HFFc6 (cell line): ENCODE data around the gene HMGN4. TPM values are rescaled to one million over a fixed set of nuclear protein-coding genes. Genes with fewer than 3 reads are reported as not detected.

ENCODE experiments used
- DNase-seq: peaks from one replicate; pipeline ENCODE4 v3.0.0-alpha.2; 2018
- H3K27ac Mint-ChIP-seq: 2 replicates; pipeline ENCODE4 v1.8.0; 2020; ENCODE audit warnings: mild to moderate bottlenecking, mixed read lengths
- H3K27me3 Mint-ChIP-seq: 2 replicates; pipeline ENCODE4 v1.8.0; 2021; ENCODE audit warnings: mild to moderate bottlenecking, moderate library complexity, mixed read lengths; ENCODE audit not compliant: insufficient read depth
- H3K36me3 Mint-ChIP-seq: 2 replicates; pipeline ENCODE4 v1.8.0; 2021; ENCODE audit warnings: low read depth, mixed read lengths
- H3K4me1 Mint-ChIP-seq: 2 replicates; pipeline ENCODE4 v1.8.0; 2020; ENCODE audit warnings: low read depth, mixed read lengths
- H3K4me3 Mint-ChIP-seq: 2 replicates; pipeline ENCODE4 v1.8.0; 2020; ENCODE audit warnings: mild to moderate bottlenecking, moderate library complexity, mixed read lengths
- H3K9me3 Mint-ChIP-seq: 2 replicates; pipeline ENCODE4 v1.8.0; 2020; ENCODE audit warnings: mild to moderate bottlenecking, mixed read lengths
- total RNA-seq, 6 experiments: library from RNA; stranded (reverse); fragmentation: NEBNext Ultra II Directional; extraction: Animal tissue kit (Norgen Biotek cat#: 25700); gene quantifications; 2 replicates in 1 of 6; 3 replicates in 5 of 6; pipeline ENCODE4 v1.2.3, GENCODE V29; 2021
- TF ChIP-seq, protein P1 (sequence below): fragments of 200-600 bp; sonication (generic); IDR thresholded peaks from 2 replicates; pipeline ENCODE4 v1.5.0; 2021; ENCODE audit warnings: antibody characterized with exemption, mild to moderate bottlenecking

HMGN4 gene
- total RNA-seq, 6 experiments from 2014 or later, result 42.6 to 55.7 (median 51.8) TPM

DNA sequence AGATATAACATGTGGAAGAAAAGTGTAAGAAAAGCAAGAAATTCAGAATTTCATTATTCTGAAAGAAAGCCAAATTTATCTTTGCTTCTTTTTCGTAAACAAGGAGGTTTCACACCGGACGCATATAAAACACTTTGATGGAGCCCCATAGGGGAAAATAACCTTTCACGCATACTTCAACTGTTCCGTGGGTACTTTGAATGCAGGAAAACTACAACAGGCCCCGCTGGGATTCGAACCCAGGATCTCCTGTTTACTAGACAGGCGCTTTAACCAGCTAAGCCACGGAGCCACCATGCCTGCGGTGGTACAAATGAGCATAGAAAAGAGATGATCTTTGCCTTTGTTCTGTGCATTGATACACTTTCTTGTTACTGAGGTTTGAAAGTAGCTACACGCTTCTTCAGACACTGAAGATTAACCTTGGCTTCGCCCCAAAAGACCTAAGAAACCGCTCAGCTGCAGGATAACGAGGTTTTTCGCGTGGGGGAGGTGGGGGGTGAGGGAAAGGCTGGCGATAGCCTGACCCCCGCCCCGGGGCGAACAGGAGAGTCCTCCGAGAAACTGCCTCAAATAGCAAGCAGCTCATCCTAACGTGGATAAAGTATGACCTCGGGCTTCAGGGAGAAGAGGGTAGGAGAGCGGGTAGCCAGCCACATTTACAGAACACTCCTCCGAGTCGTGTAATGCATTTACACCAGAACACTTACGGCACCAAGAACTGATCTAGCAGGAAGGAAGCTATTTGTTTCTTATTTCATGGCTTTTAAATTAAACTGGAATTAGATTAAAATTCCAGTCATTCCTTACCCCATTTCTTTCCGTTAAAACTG is 5.3 kb upstream of the HMGN4 start:
- H3K36me3 Mint-ChIP-seq, result no peaks in the 10 kb centered on the region
- H3K27ac Mint-ChIP-seq, result peak overlapping the region; percentile 82
- TF ChIP-seq, protein P1, sequence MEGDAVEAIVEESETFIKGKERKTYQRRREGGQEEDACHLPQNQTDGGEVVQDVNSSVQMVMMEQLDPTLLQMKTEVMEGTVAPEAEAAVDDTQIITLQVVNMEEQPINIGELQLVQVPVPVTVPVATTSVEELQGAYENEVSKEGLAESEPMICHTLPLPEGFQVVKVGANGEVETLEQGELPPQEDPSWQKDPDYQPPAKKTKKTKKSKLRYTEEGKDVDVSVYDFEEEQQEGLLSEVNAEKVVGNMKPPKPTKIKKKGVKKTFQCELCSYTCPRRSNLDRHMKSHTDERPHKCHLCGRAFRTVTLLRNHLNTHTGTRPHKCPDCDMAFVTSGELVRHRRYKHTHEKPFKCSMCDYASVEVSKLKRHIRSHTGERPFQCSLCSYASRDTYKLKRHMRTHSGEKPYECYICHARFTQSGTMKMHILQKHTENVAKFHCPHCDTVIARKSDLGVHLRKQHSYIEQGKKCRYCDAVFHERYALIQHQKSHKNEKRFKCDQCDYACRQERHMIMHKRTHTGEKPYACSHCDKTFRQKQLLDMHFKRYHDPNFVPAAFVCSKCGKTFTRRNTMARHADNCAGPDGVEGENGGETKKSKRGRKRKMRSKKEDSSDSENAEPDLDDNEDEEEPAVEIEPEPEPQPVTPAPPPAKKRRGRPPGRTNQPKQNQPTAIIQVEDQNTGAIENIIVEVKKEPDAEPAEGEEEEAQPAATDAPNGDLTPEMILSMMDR, result no peak
- H3K27me3 Mint-ChIP-seq, result peaks cover 4% of the 10 kb centered on the region; the same call in 1 of the 2 replicates
- peak; percentile 93 for DNase-seq
- H3K9me3 Mint-ChIP-seq, result no peaks in the 10 kb centered on the region
- peak overlapping the region; percentile 94 for H3K4me3 Mint-ChIP-seq
- H3K4me1 Mint-ChIP-seq, result peaks cover 36% of the 10 kb centered on the region

DNA sequence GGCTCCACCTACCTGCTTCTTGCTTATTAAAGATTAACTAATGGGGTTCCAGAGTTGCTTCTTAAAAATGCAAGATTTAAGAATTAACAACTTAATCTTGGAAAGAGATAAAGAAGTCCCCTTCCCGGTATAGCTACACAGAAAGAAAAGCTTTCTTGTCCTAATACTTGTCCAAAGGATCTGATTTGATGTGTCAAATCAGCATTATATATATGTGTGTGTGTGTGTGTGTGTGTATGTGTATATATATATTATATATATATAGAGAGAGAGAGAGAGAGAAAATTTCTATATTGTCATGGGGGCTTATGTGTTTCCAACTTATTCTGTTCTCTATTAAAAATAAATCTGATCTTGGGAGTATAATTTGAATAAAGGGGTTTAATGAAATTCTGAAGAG is 4.6 kb upstream of the HMGN4 start:
- Mint-ChIP-seq H3K4me1 (peaks cover 36% of the 10 kb centered on the region), H3K27ac (peak overlapping the region; percentile 82), H3K36me3 (no peaks in the 10 kb centered on the region), H3K4me3 (peak overlapping the region; percentile 94), H3K9me3 (no peaks in the 10 kb centered on the region), H3K27me3 (peaks cover 7% of the 10 kb centered on the region)
- TF ChIP-seq, protein P1, result no peak
- no peak for DNase-seq

DNA sequence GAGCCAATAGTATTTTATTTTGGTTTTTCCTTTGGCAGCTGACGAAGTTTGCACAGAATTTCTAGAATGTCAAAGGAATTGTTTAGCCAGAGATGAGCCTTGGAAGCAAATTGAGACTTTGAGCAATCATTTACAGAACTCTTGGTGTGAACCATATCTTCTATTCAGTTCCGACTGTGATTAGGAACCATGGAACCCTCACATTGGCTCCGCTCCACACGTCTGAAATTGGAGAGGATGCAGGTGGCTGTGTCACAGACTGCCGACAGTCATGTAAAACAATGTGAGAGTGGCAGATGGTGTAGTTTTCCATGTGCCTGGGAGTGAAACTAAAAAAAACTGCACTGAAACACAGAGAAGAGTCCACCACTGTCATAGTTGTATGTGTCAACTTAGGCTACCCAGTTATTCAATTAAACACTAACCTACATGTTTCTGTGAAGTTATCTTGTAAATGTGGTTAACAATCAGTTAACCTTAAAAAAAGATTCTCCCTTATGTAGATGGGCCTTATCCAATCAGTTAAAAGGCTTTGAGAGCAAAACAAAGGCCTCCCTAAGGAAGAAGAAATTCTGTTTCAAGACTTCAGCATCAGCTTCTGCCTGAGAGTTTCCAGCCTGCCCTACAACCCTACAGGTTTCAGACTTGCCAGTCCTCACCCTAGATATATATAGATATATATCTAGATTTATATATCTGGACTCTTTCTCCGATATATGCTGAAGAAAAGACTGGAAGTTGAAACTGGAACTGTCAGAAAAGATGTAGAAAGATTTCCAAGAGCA is 3.3 kb upstream of the HMGN4 start:
- H3K36me3 Mint-ChIP-seq, result peaks cover 9% of the 10 kb centered on the region
- DNase-seq, result no peak
- no peak overlapping the region for H3K27ac Mint-ChIP-seq
- peaks cover 7% of the 10 kb centered on the region for H3K27me3 Mint-ChIP-seq
- H3K9me3 Mint-ChIP-seq, result no peaks in the 10 kb centered on the region
- TF ChIP-seq, protein P1, result no peak
- H3K4me3 Mint-ChIP-seq, result no peak overlapping the region
- H3K4me1 Mint-ChIP-seq, result peaks cover 46% of the 10 kb centered on the region

DNA sequence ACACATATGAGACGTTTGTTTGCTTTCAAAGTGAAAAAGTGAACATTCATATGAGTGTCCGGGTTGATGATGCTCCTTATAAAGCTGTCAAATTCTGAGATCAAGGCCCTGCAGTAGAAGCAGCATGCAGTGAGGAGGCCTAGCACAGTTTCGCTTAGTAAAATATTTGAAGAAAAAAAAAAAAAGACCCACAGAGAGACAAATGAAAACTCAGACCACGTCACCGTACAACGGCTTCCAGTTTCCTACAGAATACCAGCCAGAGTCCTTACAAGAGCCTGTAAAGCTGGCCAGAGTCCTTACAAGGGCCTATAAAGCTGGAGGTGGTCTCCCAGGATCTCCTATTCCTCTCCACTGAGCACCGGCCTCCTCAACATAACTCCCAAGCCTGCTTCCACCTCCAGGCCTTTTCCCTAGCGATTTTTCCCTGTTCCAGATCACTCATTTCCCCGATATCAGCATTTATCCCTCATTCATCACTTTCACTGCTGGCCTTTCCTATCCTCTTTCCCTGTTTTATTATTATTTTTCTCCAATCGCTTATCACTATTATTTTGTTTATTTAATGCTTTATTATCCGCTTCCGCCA is 1.5 kb upstream of the HMGN4 start:
- H3K36me3 Mint-ChIP-seq, result peaks cover 20% of the 10 kb centered on the region
- no peaks in the 10 kb centered on the region for H3K9me3 Mint-ChIP-seq
- TF ChIP-seq, protein P1, result no peak
- H3K27me3 Mint-ChIP-seq, result peaks cover 7% of the 10 kb centered on the region
- peaks cover 61% of the 10 kb centered on the region for H3K4me1 Mint-ChIP-seq
- peak overlapping the region; percentile 99 for H3K27ac Mint-ChIP-seq
- H3K4me3 Mint-ChIP-seq, result peak overlapping the region; percentile 92
- peak; percentile 44 for DNase-seq

DNA sequence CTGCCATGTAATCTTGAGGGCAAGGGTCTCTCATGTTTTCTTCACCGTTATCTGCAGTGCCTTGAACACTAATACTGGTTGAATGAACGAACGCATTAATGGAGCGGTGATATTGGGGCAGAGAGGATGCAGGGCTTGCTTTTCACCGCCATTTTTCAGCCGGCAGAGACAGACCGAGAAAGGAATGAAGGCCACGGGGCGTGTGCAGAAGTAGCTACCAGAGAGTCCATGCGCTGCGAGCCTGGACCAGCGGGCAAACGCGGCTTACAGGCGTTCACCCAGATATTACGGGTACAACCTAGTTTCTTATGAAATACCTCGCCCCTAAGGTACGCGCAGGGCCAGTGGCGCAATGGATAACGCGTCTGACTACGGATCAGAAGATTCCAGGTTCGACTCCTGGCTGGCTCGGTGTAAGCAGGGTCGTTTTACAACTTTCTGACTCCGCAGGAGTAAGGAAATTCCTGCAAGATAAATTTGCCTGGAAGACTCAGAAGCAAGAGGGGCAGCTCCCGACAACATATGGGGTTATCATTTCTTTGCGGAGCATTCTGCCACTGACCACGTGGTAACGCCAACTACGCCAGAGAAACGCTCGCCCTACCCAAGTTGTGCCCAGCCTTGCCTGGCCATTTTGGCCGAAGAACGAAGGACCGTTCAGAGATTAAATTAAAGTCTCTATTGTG is 863 bp upstream of the HMGN4 start:
- Mint-ChIP-seq H3K36me3 (peaks cover 22% of the 10 kb centered on the region), H3K27ac (peak overlapping the region; percentile 99), H3K9me3 (no peaks in the 10 kb centered on the region), H3K4me1 (peaks cover 59% of the 10 kb centered on the region), H3K27me3 (peaks cover 7% of the 10 kb centered on the region), H3K4me3 (peak overlapping the region; percentile 92)
- DNase-seq, result peak; percentile 99
- TF ChIP-seq, protein P1, result no peak
